HG03460 (cell line): ENCODE data around the gene SCLY.

Source experiments
- ATAC-seq: cut with Tn5 transposase; IDR thresholded peaks from one replicate; pipeline ENCODE4 v1.9.1; 2021; ENCODE audit not compliant: unreplicated experiment

The SCLY gene

DNA sequence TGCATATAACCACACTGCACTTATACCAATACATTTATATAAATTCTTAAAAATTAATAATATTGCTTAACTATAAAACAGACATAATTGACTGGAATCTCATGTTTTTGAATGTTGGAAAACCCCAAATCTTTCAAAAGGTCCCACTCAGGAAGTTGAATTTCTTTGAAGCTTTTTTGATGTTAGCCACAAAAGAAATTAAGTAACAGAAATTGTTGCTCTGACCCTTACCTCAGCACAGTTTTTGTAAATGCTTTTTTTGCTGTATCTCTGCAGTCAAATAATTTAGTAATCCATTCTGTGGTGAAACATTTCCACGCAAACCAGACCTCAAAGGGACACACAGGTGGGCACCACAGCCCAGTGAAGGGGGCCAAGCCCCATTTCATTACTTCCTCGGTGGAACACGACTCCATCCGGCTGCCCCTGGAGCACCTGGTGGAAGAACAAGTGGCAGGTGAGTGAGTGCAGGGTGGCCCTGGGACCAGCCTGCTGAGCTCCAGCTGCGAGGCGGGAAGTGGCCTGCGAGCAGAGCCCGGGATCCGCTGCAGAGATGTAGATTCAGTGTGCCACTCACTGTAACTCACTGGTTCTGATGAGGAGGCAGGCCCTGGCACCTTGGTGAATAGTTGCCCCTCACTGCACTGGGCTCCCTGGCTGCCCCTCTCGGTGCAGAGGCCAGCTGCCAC is 8.4 kb downstream of the SCLY start:
- ATAC-seq: no peak

DNA sequence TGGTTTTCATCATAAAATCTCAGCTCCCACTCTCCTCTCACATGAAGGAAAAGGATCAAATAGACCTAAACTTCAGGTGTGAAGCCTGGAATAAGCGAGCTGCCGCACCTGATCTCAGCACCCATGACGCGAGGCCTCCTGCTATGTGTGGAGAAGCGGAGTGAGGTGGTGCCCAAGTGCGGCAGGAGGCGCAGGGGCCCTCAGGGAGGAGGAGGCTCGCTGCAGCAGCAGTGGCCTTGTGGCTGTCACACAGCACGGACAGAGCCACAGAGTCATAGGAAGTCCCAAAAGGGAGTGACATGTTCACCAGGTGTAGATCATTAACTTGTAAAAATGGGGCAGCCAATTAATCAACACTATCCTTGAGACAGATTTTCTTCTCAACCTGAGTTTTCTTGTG is 9.1 kb downstream of the SCLY start:
- ATAC-seq: no peak

DNA sequence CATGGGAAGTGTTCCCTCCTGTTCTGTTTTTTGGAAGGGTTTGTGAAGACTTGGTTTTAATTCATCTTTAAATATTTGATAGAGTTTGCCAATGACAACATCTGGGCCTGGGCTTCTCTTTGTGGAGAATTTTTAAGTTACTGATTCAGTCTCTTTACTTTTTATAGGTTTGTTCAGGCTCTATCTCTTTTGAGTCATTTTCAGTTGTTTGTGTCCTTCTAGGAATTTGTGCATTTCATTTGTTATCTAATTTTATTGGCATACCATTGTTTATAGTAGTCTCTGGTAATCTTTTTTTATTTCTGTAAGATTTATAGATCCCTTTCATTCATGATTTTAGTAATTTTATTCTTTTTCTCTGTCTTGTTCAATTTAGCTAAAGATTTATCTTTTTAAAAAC is 14.6 kb downstream of the SCLY start:
- ATAC-seq: no peak

GRCh38 chr2:238077292-238077691 is 16.5 kb downstream of the SCLY start:
- no peak for ATAC-seq

- ATAC-seq: no peak
These were observed 19.1 kb downstream of the SCLY start for GRCh38 chr2:238079874-238080327.

- ATAC-seq: no peak
These were observed 19.7 kb downstream of the SCLY start for GRCh38 chr2:238080518-238080917.

GRCh38 chr2:238081150-238081549 is 20.3 kb downstream of the SCLY start:
- ATAC-seq: no peak

DNA sequence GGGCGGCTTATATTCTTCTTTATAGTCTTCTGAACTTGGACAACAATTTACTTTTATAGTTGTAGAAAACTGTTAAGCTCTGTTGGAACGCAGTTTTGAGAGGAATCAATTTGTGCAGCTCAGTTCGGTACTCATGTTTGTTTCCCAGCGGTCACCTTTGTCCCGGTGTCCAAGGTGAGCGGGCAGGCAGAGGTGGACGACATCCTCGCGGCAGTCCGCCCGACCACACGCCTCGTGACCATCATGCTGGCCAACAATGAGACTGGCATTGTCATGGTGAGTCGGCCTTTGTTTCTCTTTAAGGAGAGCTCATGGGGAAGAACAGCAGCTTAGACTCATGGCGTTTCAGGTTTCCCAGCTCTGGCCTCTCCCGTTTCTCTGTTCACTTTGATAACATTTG is 20.8 kb downstream of the SCLY start:
- ATAC-seq: no peak

- ATAC-seq: no peak
These were observed 21.4 kb downstream of the SCLY start for GRCh38 chr2:238082151-238082550.

- ATAC-seq: no peak
These were observed 22.0 kb downstream of the SCLY start for GRCh38 chr2:238082827-238083226.

GRCh38 chr2:238083919-238084318 is 23.1 kb downstream of the SCLY start:
- no peak for ATAC-seq

DNA sequence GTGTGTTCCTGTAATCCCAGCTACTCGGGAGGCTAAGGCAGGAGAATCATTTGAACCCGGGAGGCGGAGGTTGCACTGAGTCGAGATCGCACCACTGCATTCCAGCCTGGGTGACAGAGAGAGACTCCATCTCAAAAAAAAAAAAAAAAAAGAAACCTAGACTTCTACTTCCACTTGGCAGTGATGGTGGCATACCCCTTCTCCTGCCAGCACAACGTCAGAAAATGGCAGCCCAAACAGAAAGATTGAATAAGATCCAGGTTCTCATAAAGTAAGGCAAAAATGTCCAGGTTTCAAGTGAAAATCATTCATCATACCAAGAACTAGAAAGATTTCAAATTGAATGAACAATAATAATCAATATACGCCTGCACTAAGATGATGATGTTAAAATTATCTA is 24.0 kb downstream of the SCLY start:
- ATAC-seq: no peak

- ATAC-seq: no peak
These were observed 25.1 kb downstream of the SCLY start for GRCh38 chr2:238085899-238086298.

DNA sequence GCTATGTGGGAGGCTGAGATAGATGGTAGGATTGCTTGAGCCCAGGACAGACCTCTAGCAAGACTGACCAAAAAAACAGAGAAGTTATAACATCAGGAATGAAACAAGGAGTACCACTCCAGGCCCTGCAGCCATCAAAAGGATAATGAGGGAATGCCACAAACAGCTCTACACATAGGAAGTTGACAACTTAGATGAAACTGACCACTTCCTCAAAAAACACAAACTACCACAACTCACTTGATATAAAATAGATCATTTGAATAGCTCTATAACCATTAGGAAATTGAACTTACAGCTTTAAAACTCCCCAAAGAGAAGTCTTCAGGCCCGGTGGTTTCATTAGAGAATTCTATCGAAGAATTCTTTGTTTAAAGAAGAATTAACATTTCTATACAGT is 26.4 kb downstream of the SCLY start:
- ATAC-seq: no peak

DNA sequence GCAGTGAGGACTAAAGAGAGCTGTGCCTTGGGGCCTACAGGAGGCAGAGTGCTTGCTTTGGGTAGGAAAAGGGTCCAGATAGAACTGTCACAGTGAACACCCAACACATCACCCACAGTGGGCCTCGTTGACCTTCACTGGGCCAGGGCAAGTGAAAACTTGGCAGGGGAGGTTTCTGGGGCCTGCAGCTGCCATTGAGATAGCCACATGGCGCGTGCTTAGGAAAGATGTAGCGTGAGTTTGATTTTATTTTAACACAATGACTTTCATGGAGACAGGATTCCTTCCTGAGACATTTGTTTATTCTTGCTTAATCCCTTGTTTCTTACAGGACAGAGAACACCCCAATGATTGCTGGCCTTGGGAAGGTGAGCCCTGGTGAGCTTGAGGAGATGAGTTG is 30.1 kb downstream of the SCLY start:
- no peak for ATAC-seq

DNA sequence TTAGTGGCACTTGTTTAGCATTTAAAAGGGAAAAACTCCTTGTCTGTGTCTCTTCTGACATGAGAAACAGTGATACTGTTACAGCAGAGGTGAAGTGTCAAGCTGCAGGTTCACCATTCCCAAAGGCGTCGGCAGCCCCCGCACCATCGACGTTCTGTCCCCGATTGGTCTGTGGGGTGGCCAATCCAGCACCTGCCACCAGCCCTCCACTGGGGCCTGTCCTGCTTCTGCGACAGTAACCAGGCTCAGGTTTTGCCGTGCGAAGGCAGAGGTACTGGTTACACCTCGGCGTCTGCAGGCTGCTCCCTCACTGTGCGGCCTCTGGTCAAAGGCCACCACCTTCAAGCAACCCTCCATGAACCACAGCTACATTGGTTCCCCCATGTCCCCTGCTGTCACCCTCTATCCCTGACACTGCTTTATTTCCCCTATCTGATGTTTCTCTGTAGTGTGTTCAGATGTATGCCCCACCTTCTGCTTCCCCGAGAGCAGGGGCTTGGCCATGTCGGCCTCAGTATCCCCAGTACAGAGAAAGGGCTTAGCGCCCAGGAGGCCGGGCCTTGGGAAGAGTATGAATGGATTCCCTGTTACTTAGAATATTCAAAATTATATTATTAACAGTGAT is 30.7 kb downstream of the SCLY start:
- no peak for ATAC-seq

DNA sequence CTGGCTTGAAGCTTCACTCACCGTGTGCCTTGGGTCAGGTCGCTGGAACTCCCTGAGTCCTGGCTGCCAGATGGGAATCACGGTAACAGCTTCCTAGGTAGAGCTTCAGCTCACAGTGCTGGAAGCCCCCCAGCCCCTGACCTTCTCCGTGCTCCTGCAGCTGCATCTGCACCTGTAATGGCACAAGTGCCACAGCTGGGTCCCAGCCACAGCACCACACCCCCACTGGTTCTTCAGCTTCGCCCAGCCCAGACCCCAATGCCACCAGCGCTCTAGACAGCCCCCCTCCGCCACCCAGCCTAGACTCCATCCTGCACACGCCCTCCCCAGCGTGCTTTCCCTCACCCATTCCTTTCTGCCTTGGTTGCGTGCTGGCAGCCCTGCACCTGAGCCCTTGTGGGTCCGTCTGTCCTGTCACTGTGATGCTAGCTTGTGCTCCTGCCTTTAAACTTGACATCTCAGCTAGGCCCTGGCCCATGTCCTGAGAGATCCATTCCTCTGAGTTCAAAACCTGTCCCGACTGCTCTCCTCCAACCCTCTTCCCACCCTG is 31.8 kb downstream of the SCLY start:
- no peak for ATAC-seq

GRCh38 chr2:238093181-238094140 is 32.7 kb downstream of the SCLY start:
- ATAC-seq: no peak

GRCh38 chr2:238094438-238095022 is 33.7 kb downstream of the SCLY start:
- ATAC-seq: no peak

DNA sequence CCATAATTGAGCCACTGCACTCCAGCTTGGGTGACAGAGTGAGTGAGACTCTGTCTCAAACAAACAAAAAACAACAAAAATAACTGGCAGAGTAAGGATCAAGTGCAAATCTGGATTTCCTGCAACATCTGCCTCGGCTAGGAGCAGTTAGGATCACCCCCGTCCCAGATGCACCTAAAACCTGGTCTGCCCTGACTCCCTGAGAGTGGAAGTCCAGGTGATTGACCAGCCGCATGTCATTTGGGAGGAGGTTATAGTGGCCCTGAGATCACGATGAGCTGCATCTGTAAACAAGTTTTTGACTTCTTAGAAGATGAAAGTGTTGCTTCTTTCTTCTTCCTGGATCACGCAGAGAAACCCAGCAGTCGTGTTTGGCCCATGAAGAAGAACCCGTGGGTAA is 34.3 kb downstream of the SCLY start:
- no peak for ATAC-seq
